GM03348 (cell line): ENCODE results near the gene RRH.

Experiments used
- DNase-seq: peaks from one replicate; pipeline ENCODE4 v3.0.0; 2012; ENCODE audit warnings: low spot score

The RRH gene

DNA sequence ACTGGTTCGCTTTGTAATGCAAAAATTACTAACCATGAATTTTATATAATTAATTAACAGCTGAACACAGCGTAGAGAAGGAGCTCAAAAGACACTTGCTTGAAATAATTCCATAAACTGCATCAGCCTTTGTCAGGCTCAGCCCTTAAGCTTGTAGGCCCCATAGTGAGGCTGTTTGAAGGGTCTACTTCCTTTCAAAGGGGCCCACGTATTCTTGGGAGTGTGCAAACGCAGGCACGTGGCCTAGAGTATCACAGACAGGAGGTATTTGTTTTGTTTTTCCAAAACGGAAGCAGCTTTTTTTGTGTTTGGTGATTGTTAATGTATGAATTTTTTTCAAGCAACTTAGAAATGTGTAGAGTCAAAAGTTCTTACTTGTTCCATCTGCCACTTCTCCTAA, 59.3 kb downstream of the RRH start:
- DNase-seq: no peak

DNA sequence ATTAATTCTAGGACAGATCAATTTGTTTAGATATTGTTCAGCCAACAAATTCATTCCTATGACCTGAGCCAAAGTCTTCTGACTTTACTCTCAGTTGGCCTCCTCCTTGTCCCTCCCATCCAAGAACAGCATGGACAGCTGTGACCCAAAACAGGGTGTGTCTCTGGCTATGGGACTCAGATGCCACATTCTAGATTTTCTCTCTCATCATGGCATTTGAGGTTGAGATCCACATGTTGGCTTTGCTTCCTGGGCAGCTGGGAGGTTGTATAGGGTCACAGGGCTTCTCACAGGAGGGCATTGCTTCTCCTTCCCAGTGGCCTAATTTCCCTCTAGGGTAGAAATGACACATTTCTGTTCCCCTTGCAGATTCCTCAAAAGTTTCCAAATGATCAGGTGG, 62.3 kb downstream of the RRH start:
- DNase-seq: no peak
